ENCODE measurements around the gene ALDH7A1.

ALDH7A1 gene

DNA sequence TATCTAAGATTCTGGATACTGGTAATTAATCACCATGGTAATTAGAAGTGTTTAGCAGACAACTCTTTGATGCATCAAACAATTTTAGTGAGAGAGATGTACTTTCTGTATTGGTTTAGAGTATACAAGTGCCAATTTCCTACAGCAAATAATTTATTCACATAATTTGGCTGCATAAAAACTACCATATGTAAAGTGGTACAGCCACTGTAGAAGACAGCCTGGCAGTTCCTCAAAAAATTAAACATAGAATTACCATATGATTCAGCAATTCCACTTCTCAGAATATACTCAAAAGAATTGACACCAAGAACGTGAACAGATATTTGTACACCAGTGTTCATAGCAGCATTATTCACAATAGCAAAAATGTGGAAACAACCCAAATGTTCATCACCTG is 41.9 kb upstream of the ALDH7A1 start:
- Histone ChIP-seq H3K79me2 (ENCODE audit: insufficient read depth, low read length) (no peaks in the 10 kb centered on the region), H3K9me3 (ENCODE audit: low read length) (no peaks in the 10 kb centered on the region), H3F3A (ENCODE audit: insufficient read depth, low read length) (no peaks in the 10 kb centered on the region), H3K4me2 (ENCODE audit: low read length) (no peak overlapping the region), H3K4me3 (ENCODE audit: low read depth, low read length, poor library complexity, severe bottlenecking) (no peak overlapping the region), H3K9ac (ENCODE audit: low read length) (no peak overlapping the region), H3K9me2 (ENCODE audit: low read depth, low read length) (no peaks in the 10 kb centered on the region), H3K4me1 (ENCODE audit: insufficient read depth, low read length, severe bottlenecking) (no peaks in the 10 kb centered on the region), H3K36me3 (ENCODE audit: insufficient read depth, low read length) (no peaks in the 10 kb centered on the region), H3K27me3 (ENCODE audit: insufficient read depth, low read length) (no peaks in the 10 kb centered on the region), H4K20me1 (ENCODE audit: insufficient read depth, low read length) (no peaks in the 10 kb centered on the region), H2AFZ (ENCODE audit: low read length) (no peak overlapping the region), H3K27ac (ENCODE audit: low read depth, low read length, poor library complexity, severe bottlenecking) (no peak overlapping the region)
- TF ChIP-seq, protein P1, sequence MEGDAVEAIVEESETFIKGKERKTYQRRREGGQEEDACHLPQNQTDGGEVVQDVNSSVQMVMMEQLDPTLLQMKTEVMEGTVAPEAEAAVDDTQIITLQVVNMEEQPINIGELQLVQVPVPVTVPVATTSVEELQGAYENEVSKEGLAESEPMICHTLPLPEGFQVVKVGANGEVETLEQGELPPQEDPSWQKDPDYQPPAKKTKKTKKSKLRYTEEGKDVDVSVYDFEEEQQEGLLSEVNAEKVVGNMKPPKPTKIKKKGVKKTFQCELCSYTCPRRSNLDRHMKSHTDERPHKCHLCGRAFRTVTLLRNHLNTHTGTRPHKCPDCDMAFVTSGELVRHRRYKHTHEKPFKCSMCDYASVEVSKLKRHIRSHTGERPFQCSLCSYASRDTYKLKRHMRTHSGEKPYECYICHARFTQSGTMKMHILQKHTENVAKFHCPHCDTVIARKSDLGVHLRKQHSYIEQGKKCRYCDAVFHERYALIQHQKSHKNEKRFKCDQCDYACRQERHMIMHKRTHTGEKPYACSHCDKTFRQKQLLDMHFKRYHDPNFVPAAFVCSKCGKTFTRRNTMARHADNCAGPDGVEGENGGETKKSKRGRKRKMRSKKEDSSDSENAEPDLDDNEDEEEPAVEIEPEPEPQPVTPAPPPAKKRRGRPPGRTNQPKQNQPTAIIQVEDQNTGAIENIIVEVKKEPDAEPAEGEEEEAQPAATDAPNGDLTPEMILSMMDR (IDR thresholded peaks at IDR 0.05; ENCODE audit: low read length) = no peak
- TF ChIP-seq EZH2 (IDR thresholded peaks at IDR 0.05; ENCODE audit: borderline replicate concordance, low read length) = no peak

DNA sequence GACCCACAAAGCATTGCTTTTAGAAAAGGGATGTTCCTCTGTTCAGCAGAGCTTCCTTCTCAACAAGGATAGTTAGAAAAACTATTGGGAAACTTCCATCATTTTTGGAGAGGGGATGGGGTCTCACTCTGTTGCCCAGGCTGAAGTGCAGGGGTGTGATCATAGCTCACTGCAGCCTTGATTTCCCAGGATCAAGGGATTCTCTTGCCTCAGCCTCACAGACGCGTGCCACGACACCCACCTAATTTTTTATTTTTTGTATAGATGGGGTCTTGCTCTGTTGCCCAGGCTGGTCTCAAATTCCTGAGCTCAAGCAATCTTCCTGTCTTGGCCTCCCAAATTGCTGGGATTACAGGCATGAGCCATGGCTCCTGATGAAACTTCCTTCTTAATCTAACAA is 40.6 kb upstream of the ALDH7A1 start:
- no peak for TF ChIP-seq EZH2 (IDR thresholded peaks at IDR 0.05; ENCODE audit: borderline replicate concordance, low read length)
- TF ChIP-seq, protein P1 (IDR thresholded peaks at IDR 0.05; ENCODE audit: low read length) = no peak
- H3K4me1 ChIP-seq (ENCODE audit: insufficient read depth, low read length, severe bottlenecking) = no peaks in the 10 kb centered on the region
- H2AFZ ChIP-seq (ENCODE audit: low read length) = no peak overlapping the region
- no peaks in the 10 kb centered on the region for H3K27me3 ChIP-seq (ENCODE audit: insufficient read depth, low read length)
- no peak overlapping the region for H3K27ac ChIP-seq (ENCODE audit: low read depth, low read length, poor library complexity, severe bottlenecking)
- no peak overlapping the region for H3K4me3 ChIP-seq (ENCODE audit: low read depth, low read length, poor library complexity, severe bottlenecking)
- no peaks in the 10 kb centered on the region for H4K20me1 ChIP-seq (ENCODE audit: insufficient read depth, low read length)
- no peaks in the 10 kb centered on the region for H3F3A ChIP-seq (ENCODE audit: insufficient read depth, low read length)
- H3K4me2 ChIP-seq (ENCODE audit: low read length) = no peak overlapping the region
- H3K9me2 ChIP-seq (ENCODE audit: low read depth, low read length) = no peaks in the 10 kb centered on the region
- H3K9ac ChIP-seq (ENCODE audit: low read length) = no peak overlapping the region
- no peaks in the 10 kb centered on the region for H3K36me3 ChIP-seq (ENCODE audit: insufficient read depth, low read length)
- no peaks in the 10 kb centered on the region for H3K9me3 ChIP-seq (ENCODE audit: low read length)
- no peaks in the 10 kb centered on the region for H3K79me2 ChIP-seq (ENCODE audit: insufficient read depth, low read length)

DNA sequence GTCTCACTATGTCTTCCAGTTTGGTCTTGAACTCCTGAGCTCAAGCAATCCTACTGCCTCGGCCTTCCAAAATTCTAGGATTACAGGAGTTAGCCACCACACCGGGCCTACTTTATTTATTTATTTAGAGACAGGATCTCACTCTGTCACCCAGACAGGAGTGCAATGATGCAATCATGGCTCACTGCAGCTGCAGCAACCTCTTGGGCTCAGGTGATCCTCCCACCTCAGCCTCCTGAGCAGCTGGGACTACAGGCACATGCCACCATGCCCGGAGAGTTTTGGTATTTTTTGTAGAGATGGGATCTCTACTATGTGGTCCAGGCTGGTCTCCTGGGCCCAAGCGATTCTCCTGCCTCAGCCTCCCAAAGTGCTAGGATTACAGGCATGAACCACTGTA is 38.5 kb upstream of the ALDH7A1 start:
- H3K4me3 ChIP-seq (ENCODE audit: low read depth, low read length, poor library complexity, severe bottlenecking) = no peak overlapping the region
- H3K9me3 ChIP-seq (ENCODE audit: low read length) = no peaks in the 10 kb centered on the region
- H3K4me2 ChIP-seq (ENCODE audit: low read length) = no peak overlapping the region
- no peak overlapping the region for H2AFZ ChIP-seq (ENCODE audit: low read length)
- no peak overlapping the region for H3K9ac ChIP-seq (ENCODE audit: low read length)
- TF ChIP-seq, protein P1 (IDR thresholded peaks at IDR 0.05; ENCODE audit: low read length) = no peak
- TF ChIP-seq EZH2 (IDR thresholded peaks at IDR 0.05; ENCODE audit: borderline replicate concordance, low read length) = no peak
- H3K36me3 ChIP-seq (ENCODE audit: insufficient read depth, low read length) = no peaks in the 10 kb centered on the region
- no peaks in the 10 kb centered on the region for H3F3A ChIP-seq (ENCODE audit: insufficient read depth, low read length)
- H3K27me3 ChIP-seq (ENCODE audit: insufficient read depth, low read length) = no peaks in the 10 kb centered on the region
- H4K20me1 ChIP-seq (ENCODE audit: insufficient read depth, low read length) = no peaks in the 10 kb centered on the region
- H3K79me2 ChIP-seq (ENCODE audit: insufficient read depth, low read length) = no peaks in the 10 kb centered on the region
- no peak overlapping the region for H3K27ac ChIP-seq (ENCODE audit: low read depth, low read length, poor library complexity, severe bottlenecking)
- no peaks in the 10 kb centered on the region for H3K9me2 ChIP-seq (ENCODE audit: low read depth, low read length)
- no peaks in the 10 kb centered on the region for H3K4me1 ChIP-seq (ENCODE audit: insufficient read depth, low read length, severe bottlenecking)

All from OCI-LY1 (cell line).